Lower leg skin (tissue), 4 donors: ENCODE measurements around the gene MEI1. TPM values are rescaled to one million over a fixed set of nuclear protein-coding genes. Genes with fewer than 3 reads are reported as not detected.

Experiments
- DNase-seq, 2 donors: peaks; one replicate each; pipeline ENCODE4 v3.0.0-alpha.2; 2019; ENCODE audit warnings: low spot score in 2 of 2
- H3K4me3 ChIP-seq: fragments of 200-600 bp; sonication (generic); 2 replicates; pipeline ENCODE4 v1.5.1; 2017; ENCODE audit warnings: mild to moderate bottlenecking, low read depth; ENCODE audit not compliant: poor library complexity, severe bottlenecking
- POLR2A ChIP-seq, 2 donors: fragments of 450-650 bp; IDR thresholded peaks; one replicate each; pipeline ENCODE4 v1.6.1; 2016 to 2017; ENCODE audit warnings: antibody characterized with exemption in 2 of 2, mild to moderate bottlenecking in 1 of 2, moderate library complexity in 1 of 2
- WGBS, 2 donors: methylation state at CpG; one replicate each; pipeline ENCODE4 v1.1.5; 2018; 5-methylcytosine and 5-hydroxymethylcytosine counted together
- intact Hi-C: fragments of 100-400 bp; cut with DNase I; formaldehyde crosslinking; loops from one replicate; pipeline ENCODE4 v1.15.0; 2023; ENCODE audit warnings: low total_unique reads
- total RNA-seq, 4 donors: library from RNA; depleted of rRNA; stranded (reverse); fragments of >200 nt; gene quantifications; one replicate each; pipeline ENCODE4 v1.1.0, GENCODE V29; 2016
- TF ChIP-seq, protein P1 (sequence below), 3 donors: fragments of 450-650 bp; IDR thresholded peaks; one replicate each; pipeline ENCODE4 v1.5.1; 2016; ENCODE audit warnings: antibody characterized with exemption in 3 of 3, mild to moderate bottlenecking in 3 of 3, moderate library complexity in 2 of 3

Gene MEI1
- total RNA-seq, 4 donors from 2014 or later, result 1.2 to 2.1 TPM; not detected in 2

DNA sequence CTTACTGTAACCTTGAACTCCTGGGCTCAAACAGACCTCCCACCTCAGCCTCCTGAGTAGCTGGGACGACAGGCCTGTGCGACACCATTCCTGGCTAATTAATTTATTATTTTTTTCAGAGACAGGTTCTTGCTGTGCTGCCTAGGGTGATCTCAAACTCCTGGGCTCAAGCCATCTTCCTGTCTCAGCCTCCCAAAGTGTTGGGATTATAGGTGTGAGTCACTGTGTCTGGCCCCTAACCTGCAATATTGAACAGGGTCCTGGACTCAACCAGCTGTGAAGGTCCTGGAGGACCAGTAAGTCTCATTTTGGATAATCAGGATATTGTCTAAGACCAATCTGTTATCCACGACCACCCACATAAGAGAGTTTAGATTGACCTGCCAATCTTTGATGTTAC is 116.4 kb downstream of the MEI1 start:
- TF ChIP-seq, protein P1, sequence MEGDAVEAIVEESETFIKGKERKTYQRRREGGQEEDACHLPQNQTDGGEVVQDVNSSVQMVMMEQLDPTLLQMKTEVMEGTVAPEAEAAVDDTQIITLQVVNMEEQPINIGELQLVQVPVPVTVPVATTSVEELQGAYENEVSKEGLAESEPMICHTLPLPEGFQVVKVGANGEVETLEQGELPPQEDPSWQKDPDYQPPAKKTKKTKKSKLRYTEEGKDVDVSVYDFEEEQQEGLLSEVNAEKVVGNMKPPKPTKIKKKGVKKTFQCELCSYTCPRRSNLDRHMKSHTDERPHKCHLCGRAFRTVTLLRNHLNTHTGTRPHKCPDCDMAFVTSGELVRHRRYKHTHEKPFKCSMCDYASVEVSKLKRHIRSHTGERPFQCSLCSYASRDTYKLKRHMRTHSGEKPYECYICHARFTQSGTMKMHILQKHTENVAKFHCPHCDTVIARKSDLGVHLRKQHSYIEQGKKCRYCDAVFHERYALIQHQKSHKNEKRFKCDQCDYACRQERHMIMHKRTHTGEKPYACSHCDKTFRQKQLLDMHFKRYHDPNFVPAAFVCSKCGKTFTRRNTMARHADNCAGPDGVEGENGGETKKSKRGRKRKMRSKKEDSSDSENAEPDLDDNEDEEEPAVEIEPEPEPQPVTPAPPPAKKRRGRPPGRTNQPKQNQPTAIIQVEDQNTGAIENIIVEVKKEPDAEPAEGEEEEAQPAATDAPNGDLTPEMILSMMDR (IDR thresholded peaks at IDR 0.05), result no peak
- no peak for TF ChIP-seq POLR2A (IDR thresholded peaks at IDR 0.05)

DNA sequence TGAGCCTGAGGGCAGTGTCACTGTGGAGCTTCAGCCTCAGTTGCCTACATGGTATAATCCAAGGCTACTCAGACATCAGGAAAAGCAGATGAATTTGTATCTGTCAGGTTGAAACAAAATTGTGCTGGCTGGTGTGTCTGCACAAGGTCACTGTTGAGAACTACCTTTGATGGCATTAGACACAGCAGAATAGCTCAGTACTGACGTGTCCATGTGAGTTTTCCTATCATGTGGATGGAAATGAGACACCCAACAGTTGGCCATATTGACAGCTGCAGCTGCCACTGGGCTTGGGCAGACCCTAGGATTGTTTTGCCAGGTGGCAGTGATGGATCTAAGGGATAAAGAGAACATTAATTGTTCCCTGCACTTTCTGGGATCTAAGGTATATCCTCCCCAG is 116.9 kb downstream of the MEI1 start:
- intact Hi-C loops, result no loop called here
- H3K4me3 ChIP-seq, result no peak overlapping the region
- 100% methylated on average over 1 of the region's 1 CpG for WGBS, 2 donors
- no peak for DNase-seq
- TF ChIP-seq, protein P1 (IDR thresholded peaks at IDR 0.05), result no peak
- TF ChIP-seq POLR2A (IDR thresholded peaks at IDR 0.05), result no peak

More for the DNA sequence above, 116.4 kb downstream of the MEI1 start:
- no peak overlapping the region for H3K4me3 ChIP-seq
- DNase-seq, result no peak
- intact Hi-C loops, result no loop called here
- WGBS, 2 donors, result 87 to 89% methylated on average over 3 of the region's 3 CpGs

DNA sequence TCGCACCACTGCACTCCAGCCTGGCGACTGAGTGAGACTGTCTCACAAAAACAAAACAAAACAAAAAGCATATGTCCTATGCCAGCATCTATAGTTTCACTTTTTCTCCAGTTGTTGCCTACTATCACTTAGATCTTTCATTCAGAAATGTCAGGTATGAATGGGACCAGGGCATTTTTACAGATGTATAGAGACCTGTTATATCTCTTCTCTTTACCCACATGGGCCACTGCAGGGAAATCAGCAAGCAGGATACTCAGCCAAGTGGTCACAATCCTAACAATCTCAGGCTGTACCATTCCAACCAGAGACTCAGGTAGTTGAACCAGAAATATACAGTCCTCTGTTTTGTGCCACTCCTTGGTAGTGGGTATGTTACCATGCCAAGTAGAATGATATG is 117.6 kb downstream of the MEI1 start:
- H3K4me3 ChIP-seq, result no peak overlapping the region
- 84 to 93% methylated on average over 2 of the region's 2 CpGs for WGBS, 2 donors

DNA sequence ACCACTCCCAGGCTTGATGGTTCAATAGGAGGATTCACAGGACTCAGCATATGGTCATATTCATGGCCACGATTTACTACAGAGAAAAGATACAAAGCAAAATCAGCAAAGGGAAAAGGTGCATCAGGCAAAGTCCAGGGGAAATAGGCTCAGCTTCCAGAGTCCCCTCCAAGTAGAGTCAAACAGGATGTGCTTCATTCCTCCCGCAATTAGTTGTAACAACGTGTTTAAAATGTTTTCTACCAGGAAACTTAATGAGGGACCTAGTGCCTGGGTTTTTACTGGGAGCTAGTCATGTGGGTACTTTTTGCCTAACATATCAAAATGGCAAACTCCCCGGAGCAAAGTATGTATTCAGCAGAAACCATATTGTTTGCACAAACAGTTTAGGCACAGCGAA is 118.7 kb downstream of the MEI1 start:
- no peak overlapping the region for H3K4me3 ChIP-seq
- 80 to 85% methylated on average over 5 of the region's 5 CpGs for WGBS, 2 donors
- intact Hi-C loops, result no loop called here
- TF ChIP-seq, protein P1 (IDR thresholded peaks at IDR 0.05), result no peak
- TF ChIP-seq POLR2A (IDR thresholded peaks at IDR 0.05), result no peak
- DNase-seq, result no peak

More for the DNA sequence above, 117.6 kb downstream of the MEI1 start:
- intact Hi-C loops, result no loop called here
- TF ChIP-seq POLR2A (IDR thresholded peaks at IDR 0.05), result no peak
- TF ChIP-seq, protein P1 (IDR thresholded peaks at IDR 0.05), result no peak
- no peak for DNase-seq

DNA sequence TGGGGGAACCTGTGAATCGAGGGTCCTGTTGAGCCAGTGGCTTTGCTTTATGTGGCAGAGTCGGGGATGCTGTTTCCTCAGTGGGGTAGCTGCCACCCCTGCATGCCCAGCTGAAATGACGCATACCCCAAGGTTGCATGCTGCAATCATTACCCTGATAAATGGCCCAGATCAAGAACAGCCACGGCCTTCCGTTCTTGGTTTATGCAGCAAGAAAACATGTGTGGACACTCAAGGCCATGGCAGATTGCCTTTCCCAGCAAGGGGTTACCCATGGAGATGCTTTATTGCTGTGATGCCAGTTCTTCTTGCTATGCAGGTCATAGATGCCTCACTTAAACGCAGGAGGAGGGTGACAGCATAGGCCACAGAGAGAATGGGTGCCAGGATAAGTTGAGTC is 119.3 kb downstream of the MEI1 start:
- no peak for TF ChIP-seq POLR2A (IDR thresholded peaks at IDR 0.05)
- intact Hi-C loops, result no loop called here
- DNase-seq, result no peak
- no peak overlapping the region for H3K4me3 ChIP-seq
- 81 to 88% methylated on average over 6 of the region's 6 CpGs for WGBS, 2 donors

DNA sequence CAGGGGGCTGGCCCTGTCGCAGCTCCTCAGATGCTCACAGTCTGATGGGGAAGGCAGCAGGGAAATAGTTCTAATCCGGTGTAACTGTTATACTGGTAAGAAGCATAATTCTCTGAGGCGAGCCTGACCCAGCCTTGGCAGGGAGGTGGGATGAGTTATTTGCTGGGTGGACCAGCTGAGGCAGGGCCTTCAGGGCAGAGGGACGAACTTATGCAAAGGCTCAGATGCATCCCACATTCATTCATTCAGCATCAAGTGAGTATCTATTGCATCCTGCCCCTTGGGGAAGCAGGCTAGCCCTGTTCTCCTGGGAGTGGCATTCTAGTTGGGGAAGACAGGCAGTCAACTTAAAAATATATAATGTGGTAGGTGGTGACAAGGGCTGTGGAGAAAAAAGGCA is 120.0 kb downstream of the MEI1 start:
- TF ChIP-seq, protein P1 (IDR thresholded peaks at IDR 0.05), result no peak
- intact Hi-C loops, result no loop called here
- WGBS, 2 donors, result 85 to 88% methylated on average over 4 of the region's 4 CpGs

More for the DNA sequence above, 120.0 kb downstream of the MEI1 start:
- no peak overlapping the region for H3K4me3 ChIP-seq
- DNase-seq, result no peak
